Measurements from ENCODE around the gene MTHFS.
"Not testable (repeated sequence)": the region's sequence is repeated elsewhere in the genome, so short reads cannot be mapped to it uniquely, and the experiment has no call there.

DNA sequence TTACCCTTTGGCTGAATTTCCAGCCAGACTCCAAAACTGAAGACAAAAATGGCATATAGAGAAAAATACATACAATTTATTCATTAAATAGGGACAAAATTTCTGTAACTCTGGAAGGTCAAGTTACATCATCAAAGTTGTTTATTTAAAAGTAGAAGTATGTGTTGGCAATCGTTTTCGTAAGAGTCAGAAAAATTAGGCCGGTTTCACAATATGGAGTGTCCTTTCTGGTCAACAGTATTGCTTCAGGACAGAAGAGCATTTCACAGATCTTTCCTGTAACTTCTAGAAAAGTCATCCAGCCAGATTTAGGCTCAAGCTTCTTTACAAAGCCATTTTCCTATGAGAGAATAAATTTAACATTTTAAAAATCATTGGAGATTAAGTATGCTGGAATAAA lies 2.0 kb upstream of the MTHFS start:
- TF ChIP-seq POLR2A (IDR thresholded peaks at IDR 0.05): not testable (repeated sequence)
- TF ChIP-seq, protein P1, sequence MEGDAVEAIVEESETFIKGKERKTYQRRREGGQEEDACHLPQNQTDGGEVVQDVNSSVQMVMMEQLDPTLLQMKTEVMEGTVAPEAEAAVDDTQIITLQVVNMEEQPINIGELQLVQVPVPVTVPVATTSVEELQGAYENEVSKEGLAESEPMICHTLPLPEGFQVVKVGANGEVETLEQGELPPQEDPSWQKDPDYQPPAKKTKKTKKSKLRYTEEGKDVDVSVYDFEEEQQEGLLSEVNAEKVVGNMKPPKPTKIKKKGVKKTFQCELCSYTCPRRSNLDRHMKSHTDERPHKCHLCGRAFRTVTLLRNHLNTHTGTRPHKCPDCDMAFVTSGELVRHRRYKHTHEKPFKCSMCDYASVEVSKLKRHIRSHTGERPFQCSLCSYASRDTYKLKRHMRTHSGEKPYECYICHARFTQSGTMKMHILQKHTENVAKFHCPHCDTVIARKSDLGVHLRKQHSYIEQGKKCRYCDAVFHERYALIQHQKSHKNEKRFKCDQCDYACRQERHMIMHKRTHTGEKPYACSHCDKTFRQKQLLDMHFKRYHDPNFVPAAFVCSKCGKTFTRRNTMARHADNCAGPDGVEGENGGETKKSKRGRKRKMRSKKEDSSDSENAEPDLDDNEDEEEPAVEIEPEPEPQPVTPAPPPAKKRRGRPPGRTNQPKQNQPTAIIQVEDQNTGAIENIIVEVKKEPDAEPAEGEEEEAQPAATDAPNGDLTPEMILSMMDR (IDR thresholded peaks at IDR 0.05): not testable (repeated sequence)
